Spleen (tissue), 7 donors: Measurements from ENCODE around the gene PAPOLB.

Source experiments
- POLR2AphosphoS5 ChIP-seq, 3 donors: sonication (generic); formaldehyde crosslinking; IDR thresholded peaks; one replicate each; pipeline ENCODE4 v1.5.1; 2017; ENCODE audit warnings: antibody characterized with exemption in 3 of 3
- TF ChIP-seq, protein P1 (sequence below), 11 experiments: fragments of 200-600 bp in 7 of 11; fragments of 450-650 bp in 4 of 11; sonication (generic) in 4 of 11; IDR thresholded peaks in 8 of 11; conservative IDR thresholded peaks in 3 of 11; 1 replicate in 7 of 11; 2 replicates in 4 of 11; pipeline versions ENCODE4 v1.4.0 to v1.8.0; 2016 to 2021; ENCODE audit warnings: antibody characterized with exemption in 11 of 11, inconsistent platforms in 4 of 11, mild to moderate bottlenecking in 1 of 11
- donor health status: DM: no; HTN: no; CAD: no; lungs with moderate emphysema.
- donor health status: DM: no; HTN: no; CAD: no.
- donor health status: DM: no; HTN: no; CAD: no.

DNA sequence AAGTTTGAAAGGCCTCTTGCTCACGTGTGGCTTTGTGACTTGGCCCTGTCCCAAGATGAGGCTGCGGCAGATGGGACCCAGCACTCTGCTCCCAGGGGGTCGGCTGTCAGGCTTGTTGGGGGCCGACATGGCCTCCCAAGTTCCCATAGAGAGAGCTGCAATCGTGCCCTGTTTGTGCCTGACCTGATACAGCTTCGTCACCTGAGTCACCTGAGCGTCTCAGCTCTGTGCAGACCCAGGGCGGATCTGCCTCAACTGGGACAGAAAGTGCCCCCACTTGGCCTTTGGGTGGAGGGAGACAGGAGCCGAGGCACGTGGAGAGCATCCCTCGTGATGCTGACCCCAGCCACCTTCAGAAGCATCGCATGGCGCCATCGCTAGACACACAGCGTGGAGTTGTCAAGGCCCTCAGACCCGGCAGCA lies 21.7 kb downstream of the PAPOLB start:
- no peak for TF ChIP-seq POLR2AphosphoS5 (IDR thresholded peaks at IDR 0.05)
- TF ChIP-seq, protein P1, sequence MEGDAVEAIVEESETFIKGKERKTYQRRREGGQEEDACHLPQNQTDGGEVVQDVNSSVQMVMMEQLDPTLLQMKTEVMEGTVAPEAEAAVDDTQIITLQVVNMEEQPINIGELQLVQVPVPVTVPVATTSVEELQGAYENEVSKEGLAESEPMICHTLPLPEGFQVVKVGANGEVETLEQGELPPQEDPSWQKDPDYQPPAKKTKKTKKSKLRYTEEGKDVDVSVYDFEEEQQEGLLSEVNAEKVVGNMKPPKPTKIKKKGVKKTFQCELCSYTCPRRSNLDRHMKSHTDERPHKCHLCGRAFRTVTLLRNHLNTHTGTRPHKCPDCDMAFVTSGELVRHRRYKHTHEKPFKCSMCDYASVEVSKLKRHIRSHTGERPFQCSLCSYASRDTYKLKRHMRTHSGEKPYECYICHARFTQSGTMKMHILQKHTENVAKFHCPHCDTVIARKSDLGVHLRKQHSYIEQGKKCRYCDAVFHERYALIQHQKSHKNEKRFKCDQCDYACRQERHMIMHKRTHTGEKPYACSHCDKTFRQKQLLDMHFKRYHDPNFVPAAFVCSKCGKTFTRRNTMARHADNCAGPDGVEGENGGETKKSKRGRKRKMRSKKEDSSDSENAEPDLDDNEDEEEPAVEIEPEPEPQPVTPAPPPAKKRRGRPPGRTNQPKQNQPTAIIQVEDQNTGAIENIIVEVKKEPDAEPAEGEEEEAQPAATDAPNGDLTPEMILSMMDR (IDR thresholded peaks at IDR 0.05 in 8 of 11, conservative IDR thresholded peaks at IDR 0.05 in 3 of 11) = no peak
